LoVo (cell line): ENCODE measurements around the gene ZNF331.
A peak's percentile ranks its signal among the peaks of the same experiment; 100 is the strongest.

Experiments
- DNase-seq: peaks from one replicate; pipeline ENCODE4 v3.0.0-alpha.2; 2016; ENCODE audit warnings: low spot score

Gene ZNF331

DNA sequence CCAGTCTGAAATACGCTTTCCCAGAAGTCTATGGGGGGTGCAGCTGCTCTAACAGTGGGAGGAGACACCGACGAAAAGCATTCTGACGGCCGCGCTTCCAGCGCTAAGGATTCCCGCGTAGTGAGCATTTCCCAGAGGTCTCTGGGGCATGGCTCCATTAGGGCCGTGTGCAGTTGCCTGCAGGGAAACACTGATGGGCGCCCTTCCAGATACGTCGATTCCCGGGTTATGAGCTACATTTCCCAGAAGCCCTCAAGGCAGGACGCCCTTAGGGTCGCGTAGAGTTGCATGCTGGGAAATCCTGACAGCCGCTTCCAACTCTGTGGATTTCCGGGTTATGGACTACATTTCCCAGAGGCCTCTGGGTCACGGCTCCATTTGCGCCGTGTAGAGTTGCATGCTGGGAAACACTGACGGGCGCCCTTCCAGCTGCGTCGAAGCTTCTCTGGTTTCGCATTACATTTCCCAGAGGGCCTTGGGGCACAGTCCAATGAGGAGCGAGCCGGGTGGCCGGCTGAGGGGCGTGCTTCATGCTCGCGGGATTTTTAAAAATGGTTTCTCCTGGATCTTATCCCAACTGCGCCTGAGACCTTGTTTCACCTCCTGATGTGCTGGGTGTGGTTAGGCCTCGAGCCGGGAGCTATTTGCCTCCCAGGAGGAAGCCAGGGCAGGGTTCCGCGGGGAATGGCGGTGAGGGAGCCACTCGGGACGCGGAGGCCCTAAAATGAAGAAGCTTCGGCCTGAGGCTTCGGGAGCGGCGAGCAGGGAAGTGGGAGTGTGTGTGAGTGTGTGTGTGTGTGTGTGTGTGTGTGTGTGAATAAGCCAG lies 17.2 kb upstream of the ZNF331 start:
- no peak for DNase-seq

DNA sequence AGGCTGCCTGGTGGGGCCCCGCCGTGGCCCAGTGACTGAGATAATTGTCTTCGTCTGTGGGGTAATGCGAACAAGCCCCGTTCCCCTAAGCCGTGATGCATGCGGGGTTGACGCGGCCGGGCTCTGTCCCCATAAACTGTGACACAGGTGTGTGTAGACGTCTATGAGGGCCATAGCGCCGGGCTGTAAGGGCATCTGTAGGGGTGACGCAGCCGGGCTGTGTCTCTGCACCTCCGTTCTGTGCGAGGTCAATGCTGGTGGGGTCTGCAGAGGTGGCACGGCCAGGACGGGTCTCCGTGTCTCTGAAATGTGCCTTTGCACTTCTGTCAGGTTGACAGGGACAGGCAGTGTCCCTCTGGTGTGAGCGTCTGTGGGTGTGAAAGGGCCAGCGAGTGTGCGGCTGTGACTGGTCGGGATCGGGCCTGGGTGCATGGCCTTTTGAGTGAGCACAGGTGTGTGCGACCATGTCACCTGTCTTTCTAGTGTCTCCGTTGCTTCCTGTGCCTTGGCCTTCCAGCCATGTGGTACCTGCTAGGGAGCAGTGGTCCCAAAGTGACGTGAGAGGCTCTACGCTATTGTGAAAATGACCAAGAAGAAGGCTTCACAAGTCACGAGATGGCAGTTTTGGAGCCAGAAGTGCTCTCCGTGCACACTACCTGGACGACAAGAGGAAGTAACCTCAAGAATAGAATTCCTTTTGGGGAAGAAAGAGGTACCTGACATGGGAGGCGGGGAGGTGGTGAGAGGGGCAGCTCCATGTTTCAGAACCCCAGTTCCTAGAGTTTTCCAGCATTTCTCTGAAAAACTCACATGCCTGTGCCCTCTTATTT lies 16.4 kb upstream of the ZNF331 start:
- no peak for DNase-seq

DNA sequence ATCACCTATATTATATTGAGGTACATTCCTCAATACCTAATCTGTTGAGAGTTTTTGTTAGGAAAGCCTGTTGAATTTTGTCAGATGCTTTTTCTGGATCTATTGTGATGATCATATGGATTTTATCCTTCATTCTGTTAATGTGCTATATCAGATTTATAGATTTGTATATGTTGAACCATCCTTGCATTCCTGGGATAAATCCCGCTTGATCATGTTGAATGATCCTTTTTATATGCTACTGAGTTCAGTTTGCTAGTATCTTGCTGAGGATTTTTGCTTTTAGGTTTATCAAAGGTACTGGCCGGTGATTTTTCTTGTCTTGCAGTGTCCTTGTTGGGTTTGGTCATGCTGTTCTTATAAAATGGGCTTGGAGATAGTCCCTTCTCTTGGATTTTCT lies 12.0 kb upstream of the ZNF331 start:
- no peak for DNase-seq

DNA sequence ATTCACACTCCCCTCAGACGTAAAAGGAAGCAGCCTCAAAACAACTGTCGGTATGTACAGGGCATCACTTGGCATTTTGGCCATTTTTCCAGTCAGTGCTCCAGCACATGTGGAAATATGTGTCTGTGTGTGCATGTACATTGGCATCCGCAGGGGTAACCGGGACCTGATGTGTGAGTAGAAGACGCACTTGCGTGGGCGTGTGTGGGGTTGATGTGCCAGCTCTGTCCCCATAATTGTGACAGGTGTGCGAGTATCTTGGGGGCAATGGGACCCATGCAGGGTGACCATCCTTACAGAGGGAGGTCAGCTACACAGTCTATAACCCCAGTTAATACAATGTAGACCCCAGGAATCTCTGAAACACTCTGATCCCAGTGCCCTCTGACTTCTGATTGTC lies 7.3 kb upstream of the ZNF331 start:
- DNase-seq: no peak

DNA sequence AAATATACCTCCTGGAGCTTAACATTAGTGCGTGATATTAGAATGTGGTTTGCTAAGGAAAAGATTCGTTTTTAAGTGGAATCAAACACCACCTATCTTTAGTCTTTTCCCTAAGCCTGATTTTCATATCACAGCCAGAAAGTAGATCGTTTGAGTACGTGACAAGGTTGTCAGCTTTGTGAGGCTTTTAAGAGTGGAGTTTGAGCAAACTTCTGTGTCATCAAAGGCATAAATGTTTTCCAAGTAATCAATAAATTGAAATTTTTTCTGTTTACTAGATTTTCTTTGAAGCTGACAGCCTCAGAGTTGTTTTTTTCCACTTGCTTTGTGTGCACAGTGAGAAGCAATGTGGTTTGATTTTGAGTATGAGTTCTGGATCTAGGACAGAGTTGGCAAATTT lies 6.5 kb upstream of the ZNF331 start:
- no peak for DNase-seq

DNA sequence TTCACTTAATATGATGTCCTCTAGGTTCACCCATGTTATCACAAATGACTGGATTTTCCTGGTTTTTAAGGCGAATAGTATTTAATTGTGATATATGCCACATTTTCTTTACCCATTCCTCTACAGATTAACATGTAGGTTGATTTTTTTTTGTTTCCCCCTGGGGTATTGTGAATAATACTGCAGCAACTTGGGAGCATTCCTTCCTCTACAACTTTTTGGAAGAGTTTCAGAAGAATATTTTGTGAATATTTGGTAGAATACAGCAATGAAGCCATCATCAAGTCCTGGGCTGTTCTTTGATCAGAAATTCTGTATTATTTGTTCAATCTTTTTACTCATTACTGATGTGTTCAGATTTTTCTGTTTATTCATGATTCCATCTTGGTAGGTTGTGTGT lies 5.6 kb upstream of the ZNF331 start:
- DNase-seq: no peak

DNA sequence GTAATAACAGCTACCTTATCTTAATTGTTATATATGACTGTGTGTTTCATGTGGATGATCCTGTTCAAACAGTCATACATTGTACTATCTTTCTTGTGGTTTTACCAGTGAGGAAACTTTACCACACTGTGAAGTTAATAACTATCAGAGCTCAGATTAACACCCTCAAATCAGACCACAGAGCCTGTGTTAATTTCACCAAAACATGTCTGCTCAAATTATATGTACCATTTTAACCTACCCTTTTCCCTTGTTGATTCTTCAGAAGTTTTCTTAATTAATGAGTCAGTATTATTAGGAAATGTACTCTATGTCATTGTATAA lies 1.8 kb upstream of the ZNF331 start:
- DNase-seq: no peak

DNA sequence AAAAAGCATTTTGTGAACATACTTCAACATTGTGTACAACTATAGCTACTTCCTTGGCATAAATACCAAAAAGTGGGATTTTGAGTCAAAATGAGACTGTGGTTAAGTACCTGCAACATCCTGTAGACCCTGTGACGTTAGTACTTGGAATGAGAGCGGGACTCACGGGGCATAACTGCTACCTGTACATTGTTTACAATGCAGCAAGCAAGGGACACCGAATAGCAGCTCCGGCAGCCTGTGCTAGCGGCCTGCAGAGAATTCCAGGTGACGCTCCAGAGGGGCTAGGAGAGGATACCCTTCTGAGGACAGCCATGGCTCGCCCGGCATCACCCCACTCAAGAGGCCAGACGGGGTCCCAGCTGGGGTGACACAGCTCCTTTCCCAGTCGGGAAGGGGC lies 824 bp upstream of the ZNF331 start:
- no peak for DNase-seq

DNA sequence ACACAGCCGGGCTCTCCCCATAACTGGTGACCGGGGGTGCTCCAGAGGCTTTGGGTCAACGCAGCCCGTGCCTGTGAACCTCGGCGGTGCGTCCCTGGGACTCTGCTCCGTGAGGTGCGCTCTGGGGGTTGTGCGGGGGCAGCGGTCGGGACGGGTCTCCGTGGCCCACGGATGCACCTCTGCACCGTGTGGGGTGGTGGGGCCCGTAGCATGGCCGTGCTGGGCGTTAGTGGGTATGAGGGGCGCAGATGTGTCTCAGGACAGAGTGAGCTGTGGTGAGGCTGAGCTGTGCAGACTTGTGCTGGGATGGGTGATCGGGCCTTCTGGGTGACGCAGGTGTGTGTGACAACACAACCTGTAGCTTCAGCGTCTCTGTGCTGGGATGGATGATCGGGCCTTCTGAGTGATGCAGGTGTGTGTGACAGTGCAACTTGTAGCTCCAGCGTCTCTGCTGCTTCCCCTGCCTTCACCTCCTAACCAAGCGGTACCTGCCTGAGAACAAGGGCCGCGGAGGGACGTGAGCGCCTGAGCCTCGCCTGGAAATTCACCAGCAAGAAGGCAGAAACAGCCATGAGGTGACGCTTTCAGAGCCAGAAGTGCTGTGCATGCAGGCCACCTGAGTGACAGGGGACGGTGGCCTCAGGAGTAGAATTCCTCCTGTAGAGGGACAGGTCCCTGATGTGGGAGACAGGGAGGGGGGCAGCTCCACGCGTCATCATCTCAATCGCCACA lies 599 bp downstream of the ZNF331 start:
- no peak for DNase-seq

DNA sequence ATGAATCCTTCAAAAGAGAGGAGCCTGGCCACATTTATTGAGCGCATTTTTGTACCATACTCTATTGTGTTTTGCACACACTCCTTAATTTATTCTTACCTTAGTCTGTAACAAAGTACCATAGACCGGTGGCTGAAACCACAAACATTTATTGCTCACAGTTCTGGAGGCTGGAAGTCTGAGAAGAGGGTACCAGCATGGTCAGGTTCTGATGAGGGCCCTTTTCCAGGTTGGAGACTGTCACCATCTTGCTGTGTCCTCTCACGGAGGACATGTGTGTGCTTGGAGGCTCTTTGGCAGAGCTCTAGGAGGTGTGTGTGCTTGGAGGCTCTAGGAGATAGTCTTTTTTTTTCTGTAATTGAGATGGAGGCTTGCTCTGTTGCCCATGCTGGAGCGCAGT lies 2.1 kb downstream of the ZNF331 start:
- no peak for DNase-seq

DNA sequence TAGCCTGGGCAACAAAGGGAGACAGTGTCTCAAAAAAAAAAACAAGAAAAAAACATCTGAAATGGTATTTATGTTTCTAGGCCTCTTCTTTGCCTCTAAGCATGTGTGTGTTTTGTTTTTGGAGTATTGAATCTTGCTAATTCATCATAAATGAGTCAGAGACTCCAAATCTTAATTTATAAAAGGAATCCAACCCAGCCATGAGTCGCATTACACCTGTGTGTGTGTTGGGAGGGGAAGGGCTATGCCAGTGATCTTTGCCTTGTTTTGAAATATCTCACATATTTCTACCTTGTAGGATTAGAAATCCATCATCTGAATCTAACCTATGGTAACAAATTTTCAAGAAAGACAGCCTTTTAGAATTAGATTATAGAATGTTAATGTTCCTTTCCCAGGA lies 4.0 kb downstream of the ZNF331 start:
- DNase-seq: no peak

DNA sequence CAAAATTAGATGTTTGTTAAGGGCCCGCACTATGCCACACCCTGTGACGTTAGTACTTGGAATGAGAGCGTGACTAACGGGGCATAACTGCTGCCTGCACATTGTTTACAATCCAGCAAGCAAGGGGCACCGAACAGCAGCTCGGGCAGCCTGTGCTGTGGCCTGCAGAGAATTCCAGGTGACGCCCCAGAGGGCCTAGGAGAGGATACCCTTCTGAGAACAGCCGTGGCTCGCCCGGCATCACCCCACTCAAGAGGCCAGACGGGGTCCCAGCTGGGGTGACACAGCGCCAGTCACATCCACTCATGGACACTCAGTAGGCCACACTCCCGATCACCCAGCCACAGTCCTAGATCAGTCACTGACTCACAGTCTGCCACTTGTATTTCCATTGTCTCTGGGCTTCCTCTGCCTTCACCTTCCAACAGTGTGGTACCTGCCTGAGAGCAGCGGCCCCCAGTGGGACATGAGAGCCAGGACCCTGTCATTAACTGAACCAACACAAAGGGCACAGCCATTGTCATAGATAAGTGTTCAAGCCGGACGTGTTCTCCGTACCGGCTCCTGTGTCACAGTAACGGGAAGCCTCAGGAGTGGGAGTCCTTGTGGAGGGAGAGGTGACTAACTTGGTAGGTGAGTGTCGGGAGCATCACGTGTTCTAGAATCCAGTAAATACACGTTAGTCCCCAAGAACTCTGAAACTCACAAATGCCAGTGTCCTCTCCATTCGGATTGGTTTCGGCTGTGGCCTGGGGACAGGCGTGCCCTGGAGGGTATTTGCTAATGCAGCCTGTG lies 7.5 kb downstream of the ZNF331 start:
- DNase-seq: peak; percentile 28

DNA sequence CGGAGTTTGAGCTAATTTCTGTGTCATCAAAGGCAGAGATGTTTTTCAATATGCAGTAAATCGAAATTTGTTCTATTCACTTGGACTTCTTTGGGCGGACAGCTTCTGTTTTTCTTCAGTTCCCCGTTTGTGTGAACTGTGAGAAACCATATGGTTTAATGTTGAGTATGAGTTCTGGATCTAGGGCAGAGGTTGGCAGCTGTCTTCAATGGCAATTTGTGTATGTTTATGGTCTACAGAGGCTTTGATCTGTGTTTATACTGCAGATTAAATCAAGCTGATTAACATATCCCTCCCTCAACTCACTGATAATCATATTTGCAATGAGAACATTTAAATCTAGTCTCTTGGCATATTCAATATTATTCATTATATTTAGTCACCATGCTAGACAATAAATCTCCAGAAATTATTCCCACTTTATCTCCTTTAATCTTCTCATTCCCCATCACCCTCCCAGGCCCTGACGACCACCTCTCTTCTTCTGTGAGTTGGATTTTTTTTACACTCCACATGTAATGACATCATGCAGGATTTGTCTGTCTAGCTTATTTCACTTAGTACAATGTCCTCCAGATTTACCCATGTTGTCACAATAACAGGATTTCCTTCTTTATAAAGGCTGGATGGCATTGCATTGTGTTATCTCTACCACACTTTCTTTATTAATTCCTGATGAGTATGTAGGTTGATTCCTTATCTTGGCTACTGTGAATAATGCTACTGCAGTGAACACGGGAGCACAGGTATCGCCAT lies 9.0 kb downstream of the ZNF331 start:
- no peak for DNase-seq

DNA sequence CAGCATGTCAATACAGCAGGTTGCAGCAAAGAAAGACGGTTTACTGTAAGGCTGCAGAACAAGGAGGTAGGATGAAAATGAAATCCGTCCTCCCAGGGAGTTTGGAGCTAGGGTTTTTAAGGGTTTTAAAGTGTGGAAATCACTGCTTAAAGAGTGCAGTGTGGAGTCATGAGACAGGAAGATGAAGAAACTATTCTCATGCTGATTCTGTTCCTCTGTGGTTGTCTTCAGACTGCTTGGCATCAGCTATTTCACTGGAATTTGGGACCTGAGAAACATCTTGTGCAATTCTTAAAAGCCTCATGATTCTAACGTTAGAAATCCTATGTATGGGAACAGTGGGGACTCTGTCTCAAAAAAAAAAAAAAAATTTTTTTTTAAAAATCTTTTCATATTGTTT lies 11.4 kb downstream of the ZNF331 start:
- DNase-seq: no peak

DNA sequence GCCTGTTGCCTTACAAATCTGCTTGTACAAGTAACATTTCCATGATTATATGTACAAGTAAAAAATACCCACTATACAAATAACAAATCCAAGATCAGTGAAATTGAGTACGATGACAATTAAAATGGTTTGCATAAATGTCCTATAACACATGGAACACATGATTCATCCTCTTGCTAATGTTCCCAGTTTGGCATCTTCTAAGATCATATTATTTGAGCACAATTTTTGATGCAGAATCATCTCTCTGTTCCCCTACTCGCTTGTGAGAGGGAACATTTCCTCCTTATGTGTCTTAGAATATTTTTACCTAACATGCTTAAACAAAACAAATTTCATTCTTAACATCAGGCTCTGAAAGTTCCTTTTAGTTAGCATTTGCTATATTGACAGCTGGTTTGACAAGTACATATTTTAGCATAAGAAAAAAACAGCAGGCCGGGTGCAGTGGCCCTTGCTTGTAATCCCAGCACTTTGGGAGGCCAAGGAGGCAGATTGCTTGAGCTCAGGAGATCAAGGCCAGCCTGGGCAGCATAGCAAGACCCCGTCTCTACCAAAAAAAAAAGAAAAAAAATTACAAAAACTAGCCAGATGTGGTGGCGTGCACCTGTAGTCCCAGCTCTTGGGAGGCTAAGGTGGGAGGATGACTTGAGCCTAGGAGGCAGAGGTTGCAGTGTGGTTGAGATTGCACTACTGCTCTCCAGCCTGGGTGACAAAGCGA lies 14.2 kb downstream of the ZNF331 start:
- no peak for DNase-seq

DNA sequence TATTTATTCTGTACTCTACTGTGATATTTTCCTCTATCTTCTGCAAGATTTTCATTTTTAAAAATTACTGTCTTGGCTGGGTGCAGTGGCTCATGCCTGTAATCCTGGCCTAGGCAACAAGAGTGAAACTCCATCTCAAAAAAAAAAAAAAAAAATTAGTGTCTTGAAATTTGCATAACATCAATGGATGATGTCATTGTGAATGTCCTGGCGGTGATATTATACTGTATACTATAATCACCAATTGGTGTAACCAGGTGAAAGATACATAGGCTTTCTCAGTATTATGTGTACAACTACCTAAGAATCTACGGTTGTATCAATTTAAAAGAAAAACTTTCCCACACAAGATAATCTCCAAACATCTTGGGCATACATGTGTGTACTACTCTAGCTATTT lies 15.2 kb downstream of the ZNF331 start:
- DNase-seq: no peak

DNA sequence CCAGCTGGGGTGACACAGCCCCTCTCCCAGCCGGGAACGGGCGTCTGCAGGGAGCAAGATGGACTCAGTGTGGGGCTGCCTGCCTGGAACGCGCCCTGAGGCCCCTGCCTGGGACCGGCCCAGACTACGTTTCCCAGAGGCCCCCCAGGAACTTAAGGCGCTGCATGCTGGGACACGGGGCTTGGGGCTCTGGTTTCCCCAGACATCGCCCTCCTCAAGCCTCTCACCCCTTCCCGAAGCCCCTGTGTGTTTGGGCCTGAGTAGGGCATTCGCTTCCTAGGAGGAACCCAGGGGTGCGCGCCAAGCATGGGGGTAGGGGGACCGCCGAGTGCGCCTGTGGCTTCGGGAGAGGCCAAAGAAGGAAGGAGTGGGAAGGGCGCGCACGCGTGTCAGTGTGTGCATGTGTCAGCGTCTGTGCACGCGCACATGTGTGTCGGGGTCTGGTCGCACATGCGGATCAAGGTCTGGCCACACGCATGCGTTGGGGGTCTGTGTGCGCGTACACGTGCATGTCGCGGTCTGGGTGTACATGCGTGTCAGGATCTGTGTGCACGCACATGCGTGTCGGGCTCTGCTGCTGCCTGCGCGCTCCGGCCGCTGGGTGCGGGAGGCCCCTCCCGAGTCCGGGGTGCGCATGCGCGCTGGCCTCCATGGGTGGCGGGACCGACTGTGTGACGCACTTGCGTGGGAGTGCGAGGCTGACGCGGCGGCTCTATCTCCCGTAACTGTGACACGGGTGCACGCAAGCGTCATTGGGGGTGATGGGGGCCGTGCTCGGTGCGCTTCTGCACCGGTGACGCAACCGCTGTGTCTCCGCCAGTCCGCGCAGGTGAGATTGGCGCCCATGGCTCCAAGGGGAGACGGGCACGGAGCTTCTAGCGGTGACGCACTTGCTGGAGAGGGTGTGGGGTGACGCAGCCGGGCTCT lies 16.2 kb downstream of the ZNF331 start:
- no peak for DNase-seq

DNA sequence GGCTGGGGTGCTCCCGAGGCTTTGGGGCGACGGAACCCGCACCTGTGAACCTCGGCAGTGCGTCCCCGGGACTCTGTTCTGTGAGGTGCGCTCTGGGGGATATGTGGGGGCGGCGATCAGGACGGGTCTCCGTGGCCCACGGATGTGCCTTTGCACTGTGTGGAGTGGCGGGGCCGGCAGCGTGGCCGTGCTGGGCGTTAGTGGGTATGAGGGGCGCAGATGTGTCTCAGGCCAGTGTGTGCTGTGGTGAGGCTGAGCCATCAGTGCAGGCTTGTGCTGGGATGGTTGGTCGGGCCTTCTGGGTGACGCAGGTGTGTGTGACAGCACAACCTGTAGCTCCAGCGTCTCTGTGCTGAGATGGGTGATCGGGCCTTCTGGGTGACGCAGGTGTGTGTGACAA lies 16.9 kb downstream of the ZNF331 start:
- DNase-seq: no peak

DNA sequence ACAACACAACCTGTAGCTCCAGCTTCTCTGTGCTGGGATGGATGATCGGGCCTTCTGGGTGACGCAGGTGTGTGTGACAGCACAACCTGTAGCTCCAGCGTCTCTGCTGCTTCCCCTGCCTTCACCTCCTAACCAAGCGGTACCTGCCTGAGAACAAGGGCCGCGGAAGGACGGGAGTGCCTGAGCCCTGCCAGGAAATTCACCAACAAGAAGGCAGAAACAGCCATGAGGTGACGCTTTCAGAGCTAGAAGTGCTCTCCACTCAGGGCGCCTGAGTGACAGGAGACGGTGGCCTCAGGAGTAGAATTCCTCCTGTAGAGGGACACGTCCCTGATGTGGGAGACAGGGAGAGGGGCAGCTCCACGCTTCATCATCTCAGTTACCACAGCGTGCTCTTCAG lies 17.4 kb downstream of the ZNF331 start:
- no peak for DNase-seq

DNA sequence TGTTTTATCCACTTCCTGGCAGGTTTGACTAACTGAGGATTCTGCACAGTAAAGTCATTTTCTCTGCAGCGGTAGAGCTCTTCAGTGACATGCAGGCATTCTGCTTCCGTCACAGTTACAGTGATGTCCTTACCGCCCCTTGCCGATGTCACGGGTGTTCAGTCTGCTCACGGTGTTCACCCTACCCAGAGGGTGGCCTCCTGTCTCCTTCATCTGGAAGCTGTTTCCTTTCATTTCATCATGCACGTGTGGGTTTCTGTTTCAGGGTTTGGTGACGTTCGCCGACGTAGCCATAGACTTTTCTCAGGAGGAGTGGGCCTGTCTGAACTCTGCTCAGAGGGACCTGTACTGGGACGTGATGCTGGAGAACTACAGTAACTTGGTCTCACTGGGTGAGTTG lies 33.4 kb downstream of the ZNF331 start:
- no peak for DNase-seq
